ENCODE measurements around the gene ZNF300.
"Not testable (repeated sequence)": the region's sequence is repeated elsewhere in the genome, so short reads cannot be mapped to it uniquely, and the experiment has no call there.

The ZNF300 gene

DNA sequence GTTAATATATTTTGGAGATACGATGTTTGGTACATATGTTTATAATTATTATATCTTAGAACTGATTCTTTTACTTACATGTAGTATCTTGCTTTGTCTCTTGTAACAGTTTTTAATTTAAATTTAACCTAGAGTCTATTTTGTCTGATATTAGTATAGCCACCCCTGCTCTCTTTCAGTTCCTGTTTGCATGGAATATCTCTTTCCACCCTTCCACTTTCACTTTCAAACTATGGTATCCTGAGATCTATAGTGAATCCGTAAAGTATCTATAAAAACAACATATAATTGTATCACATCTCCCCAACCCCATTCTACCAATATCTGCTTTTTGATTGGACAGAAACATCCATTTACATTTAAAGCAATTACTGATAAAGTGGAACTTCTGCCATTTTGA is 51.2 kb downstream of the ZNF300 start:
- no peak overlapping the region for H3K27ac ChIP-seq (ENCODE audit: poor library complexity, severe bottlenecking)
- H3K4me3 ChIP-seq (ENCODE audit: severe bottlenecking): no peak overlapping the region
- TF ChIP-seq, protein P1, sequence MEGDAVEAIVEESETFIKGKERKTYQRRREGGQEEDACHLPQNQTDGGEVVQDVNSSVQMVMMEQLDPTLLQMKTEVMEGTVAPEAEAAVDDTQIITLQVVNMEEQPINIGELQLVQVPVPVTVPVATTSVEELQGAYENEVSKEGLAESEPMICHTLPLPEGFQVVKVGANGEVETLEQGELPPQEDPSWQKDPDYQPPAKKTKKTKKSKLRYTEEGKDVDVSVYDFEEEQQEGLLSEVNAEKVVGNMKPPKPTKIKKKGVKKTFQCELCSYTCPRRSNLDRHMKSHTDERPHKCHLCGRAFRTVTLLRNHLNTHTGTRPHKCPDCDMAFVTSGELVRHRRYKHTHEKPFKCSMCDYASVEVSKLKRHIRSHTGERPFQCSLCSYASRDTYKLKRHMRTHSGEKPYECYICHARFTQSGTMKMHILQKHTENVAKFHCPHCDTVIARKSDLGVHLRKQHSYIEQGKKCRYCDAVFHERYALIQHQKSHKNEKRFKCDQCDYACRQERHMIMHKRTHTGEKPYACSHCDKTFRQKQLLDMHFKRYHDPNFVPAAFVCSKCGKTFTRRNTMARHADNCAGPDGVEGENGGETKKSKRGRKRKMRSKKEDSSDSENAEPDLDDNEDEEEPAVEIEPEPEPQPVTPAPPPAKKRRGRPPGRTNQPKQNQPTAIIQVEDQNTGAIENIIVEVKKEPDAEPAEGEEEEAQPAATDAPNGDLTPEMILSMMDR (IDR thresholded peaks at IDR 0.05; ENCODE audit: poor library complexity, severe bottlenecking): no peak
- no peak for ATAC-seq (ENCODE audit: low read depth)
- H3K9me3 ChIP-seq (ENCODE audit: severe bottlenecking): no peaks in the 10 kb centered on the region
- peaks cover 3% of the 10 kb centered on the region for H3K27me3 ChIP-seq (ENCODE audit: insufficient read depth, poor library complexity, severe bottlenecking)
- DNase-seq (ENCODE audit: low spot score): no peak
- H3K4me1 ChIP-seq (ENCODE audit: insufficient read depth, poor library complexity, severe bottlenecking): no peaks in the 10 kb centered on the region
- H3K36me3 ChIP-seq (ENCODE audit: low read depth): no peaks in the 10 kb centered on the region

DNA sequence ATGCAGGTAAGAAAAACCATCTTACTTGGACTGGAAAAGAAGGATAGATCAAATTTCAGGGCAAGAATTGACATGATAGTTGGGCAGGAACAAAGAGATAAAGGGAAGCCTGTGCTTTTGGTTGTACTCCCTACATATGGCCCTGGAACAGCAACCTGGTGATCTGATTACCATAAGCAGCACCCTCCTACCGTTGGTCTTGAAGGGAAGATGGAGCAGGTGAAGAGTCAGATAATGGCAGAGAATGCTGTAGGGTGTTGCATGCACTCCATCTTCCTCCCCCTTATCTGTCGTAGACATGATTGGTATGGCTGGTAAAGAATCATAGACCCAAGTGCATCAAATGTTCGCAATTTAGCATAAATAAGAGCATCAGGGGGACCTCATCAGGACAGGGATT is 53.7 kb downstream of the ZNF300 start:
- peaks cover 3% of the 10 kb centered on the region for H3K27me3 ChIP-seq (ENCODE audit: insufficient read depth, poor library complexity, severe bottlenecking)
- TF ChIP-seq, protein P1 (IDR thresholded peaks at IDR 0.05; ENCODE audit: poor library complexity, severe bottlenecking): no peak
- no peak overlapping the region for H3K27ac ChIP-seq (ENCODE audit: poor library complexity, severe bottlenecking)
- DNase-seq (ENCODE audit: low spot score): no peak
- no peaks in the 10 kb centered on the region for H3K9me3 ChIP-seq (ENCODE audit: severe bottlenecking)
- ATAC-seq (ENCODE audit: low read depth): peak; percentile 28; the same call in 1 of the 3 replicates
- no peaks in the 10 kb centered on the region for H3K4me1 ChIP-seq (ENCODE audit: insufficient read depth, poor library complexity, severe bottlenecking)
- no peak overlapping the region for H3K4me3 ChIP-seq (ENCODE audit: severe bottlenecking)
- no peaks in the 10 kb centered on the region for H3K36me3 ChIP-seq (ENCODE audit: low read depth)

GRCh38 chr5:150848271-150848670 is 56.5 kb downstream of the ZNF300 start:
- H3K9me3 ChIP-seq (ENCODE audit: severe bottlenecking): no peaks in the 10 kb centered on the region
- ATAC-seq (ENCODE audit: low read depth) (no peak), DNase-seq (ENCODE audit: low spot score) (no peak)
- H3K27ac ChIP-seq (ENCODE audit: poor library complexity, severe bottlenecking): no peak overlapping the region
- TF ChIP-seq, protein P1 (IDR thresholded peaks at IDR 0.05; ENCODE audit: poor library complexity, severe bottlenecking): no peak
- H3K4me1 ChIP-seq (ENCODE audit: insufficient read depth, poor library complexity, severe bottlenecking): no peaks in the 10 kb centered on the region
- H3K4me3 ChIP-seq (ENCODE audit: severe bottlenecking): no peak overlapping the region
- no peaks in the 10 kb centered on the region for H3K36me3 ChIP-seq (ENCODE audit: low read depth)
- no peaks in the 10 kb centered on the region for H3K27me3 ChIP-seq (ENCODE audit: insufficient read depth, poor library complexity, severe bottlenecking)

DNA sequence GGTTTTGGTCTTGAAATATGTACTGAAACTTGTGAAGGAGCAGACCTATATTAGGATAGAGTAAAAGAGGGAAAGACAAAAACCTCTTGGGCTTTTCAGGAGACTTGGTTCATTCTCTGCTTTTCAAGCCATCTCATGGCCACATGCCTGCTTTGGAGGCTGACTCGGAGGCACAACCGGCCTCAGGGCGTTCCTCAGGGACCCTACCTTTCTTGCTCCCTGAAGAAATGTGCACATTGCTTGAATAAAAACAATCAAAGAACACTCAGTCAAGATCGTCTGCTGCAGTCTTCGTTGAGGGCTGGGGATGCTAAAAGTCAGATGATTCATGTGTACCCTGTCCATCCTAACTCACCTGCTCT is 57.5 kb downstream of the ZNF300 start:
- ATAC-seq (ENCODE audit: low read depth): no peak
- no peak overlapping the region for H3K27ac ChIP-seq (ENCODE audit: poor library complexity, severe bottlenecking)
- H3K27me3 ChIP-seq (ENCODE audit: insufficient read depth, poor library complexity, severe bottlenecking): no peaks in the 10 kb centered on the region
- TF ChIP-seq, protein P1 (IDR thresholded peaks at IDR 0.05; ENCODE audit: poor library complexity, severe bottlenecking): peak; percentile 63
- H3K9me3 ChIP-seq (ENCODE audit: severe bottlenecking): no peaks in the 10 kb centered on the region
- no peak overlapping the region for H3K4me3 ChIP-seq (ENCODE audit: severe bottlenecking)
- no peaks in the 10 kb centered on the region for H3K36me3 ChIP-seq (ENCODE audit: low read depth)
- no peak for DNase-seq (ENCODE audit: low spot score)
- H3K4me1 ChIP-seq (ENCODE audit: insufficient read depth, poor library complexity, severe bottlenecking): no peaks in the 10 kb centered on the region

DNA sequence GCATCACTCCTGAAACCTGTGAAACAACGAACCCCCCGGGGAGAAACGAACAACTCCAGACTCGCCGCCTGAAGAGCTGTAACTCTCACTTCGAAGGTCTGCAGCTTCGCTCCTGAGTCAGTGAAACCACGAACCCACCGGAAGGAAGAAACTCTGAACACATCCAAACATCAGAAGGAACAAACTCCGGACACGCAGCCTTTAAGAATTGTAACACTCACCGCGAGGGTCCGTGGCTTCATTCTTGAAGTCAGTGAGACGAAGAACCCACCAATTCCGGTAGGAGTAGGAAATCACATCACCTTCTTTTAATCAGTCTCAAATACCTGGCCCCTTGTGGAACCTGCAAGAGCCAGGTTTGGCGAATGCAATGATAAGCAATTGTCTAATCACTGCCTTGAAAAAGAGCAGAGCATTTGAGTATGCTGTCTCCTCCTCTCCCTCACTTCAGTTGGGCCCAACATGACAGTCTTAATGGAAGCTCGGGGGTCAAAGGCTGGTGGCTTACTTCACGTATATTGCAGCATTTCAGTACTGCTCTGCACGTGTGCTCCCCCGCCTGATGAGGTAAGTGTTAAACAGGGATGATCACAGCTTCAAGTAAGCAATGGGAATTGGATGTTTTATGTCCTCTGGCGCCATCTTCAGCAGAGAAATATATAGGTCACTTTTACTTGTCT is 58.0 kb downstream of the ZNF300 start:
- no peaks in the 10 kb centered on the region for H3K27me3 ChIP-seq (ENCODE audit: insufficient read depth, poor library complexity, severe bottlenecking)
- ATAC-seq (ENCODE audit: low read depth) (peak; percentile 90), DNase-seq (ENCODE audit: low spot score) (no peak)
- no peaks in the 10 kb centered on the region for H3K36me3 ChIP-seq (ENCODE audit: low read depth)
- H3K4me1 ChIP-seq (ENCODE audit: insufficient read depth, poor library complexity, severe bottlenecking): no peaks in the 10 kb centered on the region
- H3K27ac ChIP-seq (ENCODE audit: poor library complexity, severe bottlenecking): no peak overlapping the region
- H3K9me3 ChIP-seq (ENCODE audit: severe bottlenecking): no peaks in the 10 kb centered on the region
- H3K4me3 ChIP-seq (ENCODE audit: severe bottlenecking): no peak overlapping the region
- TF ChIP-seq, protein P1 (IDR thresholded peaks at IDR 0.05; ENCODE audit: poor library complexity, severe bottlenecking): peak; percentile 93

DNA sequence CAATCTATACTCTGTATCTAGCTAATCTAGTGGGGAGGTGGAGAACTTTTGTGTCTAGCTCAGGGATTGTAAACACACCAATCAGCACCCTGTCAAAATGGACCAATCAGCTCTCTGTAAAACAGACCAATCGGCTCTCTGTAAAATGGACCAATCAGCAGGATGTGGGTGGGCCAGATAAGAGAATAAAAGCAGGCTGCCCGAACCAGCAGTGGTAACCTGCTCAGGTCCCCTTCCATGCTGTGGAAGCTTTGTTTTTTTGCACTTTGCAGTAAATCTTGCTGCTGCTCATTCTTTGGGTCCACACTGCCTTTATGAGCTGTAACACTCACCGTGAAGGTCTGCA is 58.5 kb downstream of the ZNF300 start, which contains the start of gene IRGM:
Gene IRGM (plus strand): TSS at position 214 of the 346 bp plus-strand sequence. CDS start 1,603 bp downstream, outside the sequence.
- H3K27ac ChIP-seq (ENCODE audit: poor library complexity, severe bottlenecking); DNase-seq (ENCODE audit: low spot score); ATAC-seq (ENCODE audit: low read depth); H3K9me3 ChIP-seq (ENCODE audit: severe bottlenecking); H3K27me3 ChIP-seq (ENCODE audit: insufficient read depth, poor library complexity, severe bottlenecking); H3K36me3 ChIP-seq (ENCODE audit: low read depth); H3K4me3 ChIP-seq (ENCODE audit: severe bottlenecking); H3K4me1 ChIP-seq (ENCODE audit: insufficient read depth, poor library complexity, severe bottlenecking): not testable (repeated sequence)

DNA sequence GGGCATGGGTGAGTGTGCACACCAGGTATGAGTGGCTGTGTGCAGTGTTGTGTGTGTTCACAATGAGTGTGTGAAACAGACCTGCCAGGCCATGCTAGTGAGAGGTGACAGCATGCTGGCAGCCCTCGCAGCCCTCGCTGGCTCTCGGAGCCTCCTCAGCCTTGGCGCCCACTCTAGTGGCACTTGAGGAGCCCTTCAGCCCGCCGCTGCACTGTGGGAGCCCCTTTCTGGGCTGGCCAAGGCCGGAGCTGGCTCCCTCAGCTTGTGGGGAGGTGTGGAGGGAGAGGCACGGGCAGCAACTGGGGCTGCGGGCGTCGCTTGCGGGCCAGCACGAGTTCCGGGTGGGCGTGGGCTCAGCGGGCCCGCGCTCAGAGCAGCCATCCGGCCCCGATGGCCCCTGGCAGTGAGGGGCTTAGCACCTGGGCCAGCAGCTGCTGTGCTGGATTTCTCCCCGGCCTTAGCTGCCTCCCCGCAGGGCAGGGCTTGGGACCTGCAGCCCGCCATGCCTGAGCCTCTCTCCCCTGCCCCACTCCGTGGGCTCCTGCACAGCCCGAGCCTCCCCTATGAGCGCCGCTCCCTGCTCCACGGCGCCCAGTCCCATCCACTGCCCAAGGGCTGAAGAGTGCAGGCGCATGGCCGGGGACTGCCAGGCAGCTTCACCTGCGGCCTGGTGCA is 59.5 kb downstream of the ZNF300 start:
- not testable (repeated sequence) for DNase-seq (ENCODE audit: low spot score); H3K4me1 ChIP-seq (ENCODE audit: insufficient read depth, poor library complexity, severe bottlenecking); H3K27me3 ChIP-seq (ENCODE audit: insufficient read depth, poor library complexity, severe bottlenecking); H3K36me3 ChIP-seq (ENCODE audit: low read depth); H3K27ac ChIP-seq (ENCODE audit: poor library complexity, severe bottlenecking); H3K9me3 ChIP-seq (ENCODE audit: severe bottlenecking); H3K4me3 ChIP-seq (ENCODE audit: severe bottlenecking); ATAC-seq (ENCODE audit: low read depth)
